ENCODE results near the gene TGOLN2.

DNA sequence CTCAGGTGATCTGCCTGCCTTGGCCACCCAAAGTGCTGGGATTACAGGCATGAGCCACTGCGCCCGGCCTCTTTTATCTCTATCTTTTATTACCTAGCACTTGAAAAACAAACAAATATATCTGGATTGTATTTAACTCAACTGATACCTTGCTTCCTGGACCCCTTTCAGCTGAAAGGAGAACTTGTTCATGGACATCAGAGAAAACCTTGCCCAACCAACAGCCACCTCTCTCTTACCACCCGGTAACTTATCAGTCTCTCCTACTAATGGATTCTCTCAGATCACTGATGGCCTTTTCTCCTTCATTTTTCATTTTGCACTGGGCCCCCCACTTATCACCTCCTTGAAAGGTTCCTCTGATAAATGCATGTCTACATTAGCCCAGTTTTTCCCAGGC lies 19.8 kb upstream of the TGOLN2 start:
- TF ChIP-seq, protein P1, sequence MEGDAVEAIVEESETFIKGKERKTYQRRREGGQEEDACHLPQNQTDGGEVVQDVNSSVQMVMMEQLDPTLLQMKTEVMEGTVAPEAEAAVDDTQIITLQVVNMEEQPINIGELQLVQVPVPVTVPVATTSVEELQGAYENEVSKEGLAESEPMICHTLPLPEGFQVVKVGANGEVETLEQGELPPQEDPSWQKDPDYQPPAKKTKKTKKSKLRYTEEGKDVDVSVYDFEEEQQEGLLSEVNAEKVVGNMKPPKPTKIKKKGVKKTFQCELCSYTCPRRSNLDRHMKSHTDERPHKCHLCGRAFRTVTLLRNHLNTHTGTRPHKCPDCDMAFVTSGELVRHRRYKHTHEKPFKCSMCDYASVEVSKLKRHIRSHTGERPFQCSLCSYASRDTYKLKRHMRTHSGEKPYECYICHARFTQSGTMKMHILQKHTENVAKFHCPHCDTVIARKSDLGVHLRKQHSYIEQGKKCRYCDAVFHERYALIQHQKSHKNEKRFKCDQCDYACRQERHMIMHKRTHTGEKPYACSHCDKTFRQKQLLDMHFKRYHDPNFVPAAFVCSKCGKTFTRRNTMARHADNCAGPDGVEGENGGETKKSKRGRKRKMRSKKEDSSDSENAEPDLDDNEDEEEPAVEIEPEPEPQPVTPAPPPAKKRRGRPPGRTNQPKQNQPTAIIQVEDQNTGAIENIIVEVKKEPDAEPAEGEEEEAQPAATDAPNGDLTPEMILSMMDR (IDR thresholded peaks at IDR 0.05), result no peak
- TF ChIP-seq POLR2A (IDR thresholded peaks at IDR 0.05), result no peak

Measured in body of pancreas (tissue), 4 donors.